ENCODE data around the gene TMED9. TPM values are rescaled to one million over a fixed set of nuclear protein-coding genes. Genes with fewer than 3 reads are reported as not detected.
"Not testable (repeated sequence)": the region's sequence is repeated elsewhere in the genome, so short reads cannot be mapped to it uniquely, and the experiment has no call there.

The TMED9 gene
- total and polyA plus RNA-seq, 2 of the 4 experiments (the other 2 are of a cell fraction), result 123 to 357 TPM

GRCh38 chr5:177630186-177630585 lies 38.2 kb downstream of the TMED9 start:
- in situ Hi-C loops (cut with MboI; ENCODE audit: low sequenced_read_pairs); H2AFZ ChIP-seq (replicated peaks; ENCODE audit: low read length, poor library complexity); H2AK5ac ChIP-seq (ENCODE audit: low read depth, low read length); H3K23ac ChIP-seq (ENCODE audit: low read depth, low read length); H3K9ac ChIP-seq (ENCODE audit: low read depth, low read length); H2BK20ac ChIP-seq (ENCODE audit: low read depth, low read length); BruUV-seq (replicated peaks); intact Hi-C loops (cut with micrococcal nuclease); H2BK5ac ChIP-seq (ENCODE audit: low read depth, low read length, poor library complexity, severe bottlenecking); H4K91ac ChIP-seq (ENCODE audit: insufficient read depth, low read depth, low read length); dilution Hi-C loops (cut with HindIII; ENCODE audit: low sequenced_read_pairs, unreplicated experiment); H3K4me1 ChIP-seq (ENCODE audit: control insufficient read depth, insufficient read depth, low read length); ATAC-seq (ENCODE audit: low read depth); CTCF ChIA-PET; H4K8ac ChIP-seq (ENCODE audit: low read depth in 2 of 2, low read length in 2 of 2); H3K4ac ChIP-seq (ENCODE audit: low read depth, low read length); H4K20me1 ChIP-seq (ENCODE audit: insufficient read depth, low read length); H3K27me3 ChIP-seq (ENCODE audit: control insufficient read depth, insufficient read depth, low read length); H3K27ac ChIP-seq (ENCODE audit: insufficient read depth, low read length); H2BK120ac ChIP-seq (ENCODE audit: low read depth, low read length); H3K14ac ChIP-seq (replicated peaks; ENCODE audit: low read depth, low read length); H2BK15ac ChIP-seq (ENCODE audit: low read depth, low read length); H4K5ac ChIP-seq (ENCODE audit: low read depth, low read length); H3K79me1 ChIP-seq (ENCODE audit: low read depth in 1 of 2, low read length in 2 of 2); H3K56ac ChIP-seq (ENCODE audit: extremely low read depth, insufficient read depth, low read length); POLR2A ChIA-PET (ENCODE audit: unreplicated experiment); H3K4me3 ChIP-seq (ENCODE audit: insufficient read depth, low read depth, low read length); H3K4me2 ChIP-seq (ENCODE audit: low read depth, low read length); H3K36me3 ChIP-seq (ENCODE audit: control insufficient read depth, insufficient read depth, low read length); H3K18ac ChIP-seq (ENCODE audit: low read depth, low read length); H3K9me3 ChIP-seq (ENCODE audit: control insufficient read depth, insufficient read depth, low read length); H3K9me1 ChIP-seq (ENCODE audit: insufficient read depth, low read length); H2AK9ac ChIP-seq (replicated peaks; ENCODE audit: low read depth, low read length, poor library complexity): not testable (repeated sequence)
- DNase-seq, result peak; percentile 5

GRCh38 chr5:177634912-177635311 lies 42.9 kb downstream of the TMED9 start:
- dilution Hi-C loops (cut with HindIII; ENCODE audit: low sequenced_read_pairs, unreplicated experiment); H3K27me3 ChIP-seq (ENCODE audit: control insufficient read depth, insufficient read depth, low read length); H3K79me1 ChIP-seq (ENCODE audit: low read depth in 1 of 2, low read length in 2 of 2); BruUV-seq (replicated peaks); H2BK20ac ChIP-seq (ENCODE audit: low read depth, low read length); H2BK15ac ChIP-seq (ENCODE audit: low read depth, low read length); intact Hi-C loops (cut with micrococcal nuclease); H4K8ac ChIP-seq (ENCODE audit: low read depth in 2 of 2, low read length in 2 of 2); H3K27ac ChIP-seq (ENCODE audit: insufficient read depth, low read length); H3K4me1 ChIP-seq (ENCODE audit: control insufficient read depth, insufficient read depth, low read length); H3K9me3 ChIP-seq (ENCODE audit: control insufficient read depth, insufficient read depth, low read length); H2BK120ac ChIP-seq (ENCODE audit: low read depth, low read length); H3K56ac ChIP-seq (ENCODE audit: extremely low read depth, insufficient read depth, low read length); H3K4me3 ChIP-seq (ENCODE audit: insufficient read depth, low read depth, low read length); H3K14ac ChIP-seq (replicated peaks; ENCODE audit: low read depth, low read length); in situ Hi-C loops (cut with MboI; ENCODE audit: low sequenced_read_pairs); H3K18ac ChIP-seq (ENCODE audit: low read depth, low read length); CTCF ChIA-PET; DNase-seq; H2AK5ac ChIP-seq (ENCODE audit: low read depth, low read length); H2AFZ ChIP-seq (replicated peaks; ENCODE audit: low read length, poor library complexity); H2AK9ac ChIP-seq (replicated peaks; ENCODE audit: low read depth, low read length, poor library complexity); H4K91ac ChIP-seq (ENCODE audit: insufficient read depth, low read depth, low read length); ATAC-seq (ENCODE audit: low read depth); H3K23ac ChIP-seq (ENCODE audit: low read depth, low read length); H4K5ac ChIP-seq (ENCODE audit: low read depth, low read length); H3K4me2 ChIP-seq (ENCODE audit: low read depth, low read length); H3K9me1 ChIP-seq (ENCODE audit: insufficient read depth, low read length); H2BK5ac ChIP-seq (ENCODE audit: low read depth, low read length, poor library complexity, severe bottlenecking); H3K4ac ChIP-seq (ENCODE audit: low read depth, low read length); H3K9ac ChIP-seq (ENCODE audit: low read depth, low read length); H4K20me1 ChIP-seq (ENCODE audit: insufficient read depth, low read length); H3K36me3 ChIP-seq (ENCODE audit: control insufficient read depth, insufficient read depth, low read length); POLR2A ChIA-PET (ENCODE audit: unreplicated experiment): not testable (repeated sequence)
- no CpG with 5 or more reads among the region's 3 CpGs for WGBS, 2 experiments (ENCODE audit: extremely low coverage in 2 of 2, insufficient read length in 1 of 2)
